AG09309 (cell line): ENCODE data around the gene LRFN2.

ENCODE experiments used
- DNase-seq: peaks from one replicate; pipeline ENCODE4 v3.0.0-alpha.2; 2010; ENCODE audit warnings: low read depth
- H3K4me3 ChIP-seq: 2 replicates; pipeline ENCODE4 v1.5.1; 2011; ENCODE audit warnings: mild to moderate bottlenecking, low read depth, low read length, moderate library complexity; ENCODE audit not compliant: control insufficient read depth
- TF ChIP-seq, protein P1 (sequence below): IDR thresholded peaks from 2 replicates; pipeline ENCODE4 v1.5.1; 2011; ENCODE audit warnings: mild to moderate bottlenecking, low read depth, low read length, inconsistent platforms; ENCODE audit not compliant: insufficient read depth, control insufficient read depth; ENCODE audit errors: missing control alignments

LRFN2 gene

DNA sequence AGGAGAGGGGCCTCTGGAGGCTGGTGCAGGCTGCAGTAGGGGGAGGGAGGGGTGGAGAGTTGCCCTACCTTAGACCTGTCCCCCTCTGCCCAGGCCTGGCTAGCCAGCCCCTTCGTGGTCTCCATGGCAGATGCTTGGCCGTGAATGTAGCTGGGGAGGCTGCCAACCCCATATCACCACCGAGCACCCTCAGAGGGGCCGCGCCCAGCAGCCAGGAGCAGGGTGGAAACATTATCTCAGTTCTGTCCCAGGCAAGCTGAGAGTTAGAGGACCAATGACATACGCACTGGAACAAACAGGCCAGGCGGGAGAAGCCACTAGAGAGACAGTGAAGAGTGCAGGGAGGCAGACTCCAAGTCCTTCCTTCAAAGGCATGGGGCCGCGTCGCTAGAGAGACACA, 66.5 kb downstream of the LRFN2 start:
- no peak for DNase-seq
- TF ChIP-seq, protein P1, sequence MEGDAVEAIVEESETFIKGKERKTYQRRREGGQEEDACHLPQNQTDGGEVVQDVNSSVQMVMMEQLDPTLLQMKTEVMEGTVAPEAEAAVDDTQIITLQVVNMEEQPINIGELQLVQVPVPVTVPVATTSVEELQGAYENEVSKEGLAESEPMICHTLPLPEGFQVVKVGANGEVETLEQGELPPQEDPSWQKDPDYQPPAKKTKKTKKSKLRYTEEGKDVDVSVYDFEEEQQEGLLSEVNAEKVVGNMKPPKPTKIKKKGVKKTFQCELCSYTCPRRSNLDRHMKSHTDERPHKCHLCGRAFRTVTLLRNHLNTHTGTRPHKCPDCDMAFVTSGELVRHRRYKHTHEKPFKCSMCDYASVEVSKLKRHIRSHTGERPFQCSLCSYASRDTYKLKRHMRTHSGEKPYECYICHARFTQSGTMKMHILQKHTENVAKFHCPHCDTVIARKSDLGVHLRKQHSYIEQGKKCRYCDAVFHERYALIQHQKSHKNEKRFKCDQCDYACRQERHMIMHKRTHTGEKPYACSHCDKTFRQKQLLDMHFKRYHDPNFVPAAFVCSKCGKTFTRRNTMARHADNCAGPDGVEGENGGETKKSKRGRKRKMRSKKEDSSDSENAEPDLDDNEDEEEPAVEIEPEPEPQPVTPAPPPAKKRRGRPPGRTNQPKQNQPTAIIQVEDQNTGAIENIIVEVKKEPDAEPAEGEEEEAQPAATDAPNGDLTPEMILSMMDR = no peak
- H3K4me3 ChIP-seq = no peak overlapping the region

DNA sequence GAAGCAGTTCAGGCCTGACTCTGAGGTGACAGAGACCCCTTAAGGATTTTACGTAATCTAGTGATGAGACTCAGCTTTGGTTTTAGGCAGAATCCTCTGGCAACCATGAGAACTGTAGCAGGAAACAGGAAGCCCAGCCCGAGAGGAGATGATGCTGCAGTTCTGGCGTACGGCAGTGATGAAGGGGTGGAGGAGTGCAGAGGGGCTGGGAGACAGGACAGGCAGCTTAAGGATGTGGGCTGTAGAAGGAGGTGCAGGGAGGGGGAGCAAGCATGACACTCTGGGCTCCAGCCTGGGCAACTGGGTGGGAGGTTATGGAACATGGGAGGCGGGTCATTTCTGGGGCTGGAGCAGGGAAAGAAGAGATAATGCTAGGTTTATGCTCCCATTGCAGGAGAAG, 67.1 kb downstream of the LRFN2 start:
- no peak for DNase-seq
- H3K4me3 ChIP-seq = no peak overlapping the region
- TF ChIP-seq, protein P1 = no peak

DNA sequence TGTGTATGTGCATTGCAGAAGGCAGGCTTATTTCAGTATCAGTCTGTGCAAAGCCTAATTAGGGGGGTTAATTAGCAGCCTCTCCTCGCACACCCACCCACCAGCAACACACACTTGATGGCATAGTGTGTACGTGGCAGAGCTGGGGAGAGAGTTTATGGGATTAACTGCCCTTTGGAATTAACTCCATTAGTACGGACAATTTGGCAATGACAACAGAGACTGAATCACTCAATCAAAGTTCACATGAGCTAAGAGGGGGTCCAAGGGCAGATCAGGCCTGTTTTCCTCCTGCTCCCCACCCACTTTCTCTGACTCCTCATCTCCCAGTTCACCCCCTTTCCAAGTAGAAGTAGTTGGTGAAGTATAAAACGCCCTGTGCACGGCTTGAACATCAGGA, 69.5 kb downstream of the LRFN2 start:
- H3K4me3 ChIP-seq = no peak overlapping the region
- no peak for DNase-seq
- TF ChIP-seq, protein P1 = no peak

DNA sequence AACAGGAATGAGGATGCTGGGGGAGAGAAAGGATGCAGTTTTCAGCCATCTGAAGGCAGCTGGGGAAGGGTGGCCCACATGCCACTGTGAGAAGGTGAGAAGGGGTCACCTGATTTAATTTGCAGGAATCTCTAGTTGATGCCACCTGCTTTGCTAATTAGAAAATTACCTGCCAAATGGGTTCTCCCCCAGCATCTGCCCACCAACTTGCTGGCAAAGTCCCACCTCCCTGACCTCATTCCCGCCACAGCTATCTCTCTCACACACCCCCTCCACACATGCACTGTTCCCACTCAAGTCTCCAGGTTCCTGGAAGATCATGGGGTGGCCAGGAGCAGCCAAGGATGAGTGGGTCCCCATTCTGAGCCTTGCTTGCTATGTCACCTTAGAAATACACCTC, 70.7 kb downstream of the LRFN2 start:
- TF ChIP-seq, protein P1 = no peak
- H3K4me3 ChIP-seq = no peak overlapping the region
- DNase-seq = no peak

DNA sequence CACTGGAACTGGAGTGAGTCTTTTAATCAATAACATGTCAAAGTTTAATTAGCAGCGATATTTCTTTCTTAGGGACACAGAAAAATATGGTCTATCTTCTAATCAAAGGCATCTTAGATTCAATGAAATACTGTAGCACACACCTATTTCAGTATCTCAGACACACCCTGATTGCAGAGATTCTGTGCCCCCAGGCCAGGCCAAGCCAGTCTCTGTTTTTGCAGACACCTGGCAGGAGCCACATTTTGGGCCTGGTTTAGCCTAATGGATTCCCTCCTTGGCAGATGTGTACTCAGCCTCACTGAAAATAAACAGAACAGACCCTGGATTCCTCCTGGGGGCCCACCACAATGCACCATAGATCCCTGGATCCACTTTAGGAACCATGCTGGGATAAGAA, 74.8 kb downstream of the LRFN2 start:
- DNase-seq = no peak
- H3K4me3 ChIP-seq = no peak overlapping the region
- TF ChIP-seq, protein P1 = no peak

DNA sequence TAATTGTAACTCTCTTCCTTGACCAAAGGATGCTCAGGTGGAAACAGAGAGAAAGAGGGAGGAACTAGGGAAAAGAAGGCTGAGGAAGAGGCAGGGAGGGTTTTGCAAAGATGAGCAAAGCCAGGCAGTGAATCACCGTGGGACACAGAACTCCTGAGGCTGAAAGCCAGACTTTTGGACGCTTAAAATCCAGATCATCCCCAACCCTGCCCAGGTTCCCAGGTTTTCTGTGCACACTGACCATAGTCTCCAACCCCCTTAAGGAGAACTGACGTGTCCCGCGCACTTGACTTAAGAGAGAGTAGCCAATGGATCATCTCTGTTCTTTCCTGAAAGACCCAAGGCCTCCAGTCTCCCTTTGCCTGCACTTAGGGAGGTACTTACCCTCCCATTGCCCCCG, 75.3 kb downstream of the LRFN2 start:
- TF ChIP-seq, protein P1 = no peak
- DNase-seq = no peak
- H3K4me3 ChIP-seq = no peak overlapping the region

DNA sequence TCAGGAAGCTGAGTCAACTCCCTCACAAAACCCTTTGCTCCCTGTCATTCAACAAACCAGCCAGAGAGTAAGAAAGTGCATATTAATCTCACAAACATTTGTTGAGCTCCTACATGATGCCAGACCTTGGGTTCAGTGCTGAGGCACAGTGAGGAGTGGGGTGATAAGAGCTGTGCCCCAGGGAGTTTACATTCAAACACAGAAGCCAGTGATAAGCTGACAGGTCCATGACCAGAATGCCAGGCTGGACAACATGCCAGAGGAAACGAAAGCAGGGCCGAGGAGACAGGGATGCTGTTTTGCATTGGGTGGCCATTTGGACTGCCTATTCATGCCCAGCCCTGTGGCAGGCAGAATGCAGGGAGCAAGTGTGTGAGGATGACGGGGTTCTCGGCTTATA, 76.7 kb downstream of the LRFN2 start:
- DNase-seq = no peak
- no peak overlapping the region for H3K4me3 ChIP-seq
- TF ChIP-seq, protein P1 = no peak
